ENCODE measurements around the gene WFDC9.
"Not testable (repeated sequence)": the region's sequence is repeated elsewhere in the genome, so short reads cannot be mapped to it uniquely, and the experiment has no call there.

Gene WFDC9

DNA sequence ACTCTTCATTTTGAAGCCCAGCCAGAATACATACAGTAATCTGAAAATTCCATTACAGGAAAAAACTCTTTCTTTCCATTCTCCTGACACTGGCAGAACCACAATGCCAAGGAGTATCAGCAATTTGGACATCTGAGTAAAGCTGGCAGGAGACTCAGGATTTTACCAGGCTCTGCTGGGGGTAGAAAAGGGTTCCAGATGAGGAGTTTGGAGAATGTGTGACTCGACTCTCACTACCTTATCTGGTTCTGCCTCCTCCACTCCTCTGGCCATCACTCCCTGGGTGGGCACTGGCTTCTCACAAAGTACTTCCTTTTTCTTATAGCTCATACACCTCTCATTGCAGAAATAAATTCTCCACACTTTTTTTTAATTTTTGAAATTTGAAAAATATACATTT, 41.4 kb downstream of the WFDC9 start:
- DNase-seq, result no peak

DNA sequence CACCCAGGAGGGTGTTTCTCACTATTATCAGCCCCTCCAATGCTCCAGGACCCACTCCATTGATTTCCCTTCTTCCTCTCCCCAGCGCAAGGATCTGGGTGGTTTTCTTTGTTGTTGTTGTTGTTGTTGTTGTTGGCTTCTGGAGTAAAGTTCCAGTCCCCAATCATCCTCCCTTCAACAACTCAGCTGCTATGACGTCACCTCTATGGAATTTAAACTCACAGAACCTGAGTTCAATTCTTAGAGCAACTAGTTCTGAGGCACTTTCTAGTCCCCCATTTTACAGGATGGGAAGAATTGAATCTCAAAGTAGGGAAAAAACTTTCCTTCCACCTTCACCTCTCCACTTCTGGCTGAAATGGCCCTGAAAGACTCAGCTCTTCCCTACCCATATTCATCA, 42.3 kb downstream of the WFDC9 start:
- no peak for DNase-seq

DNA sequence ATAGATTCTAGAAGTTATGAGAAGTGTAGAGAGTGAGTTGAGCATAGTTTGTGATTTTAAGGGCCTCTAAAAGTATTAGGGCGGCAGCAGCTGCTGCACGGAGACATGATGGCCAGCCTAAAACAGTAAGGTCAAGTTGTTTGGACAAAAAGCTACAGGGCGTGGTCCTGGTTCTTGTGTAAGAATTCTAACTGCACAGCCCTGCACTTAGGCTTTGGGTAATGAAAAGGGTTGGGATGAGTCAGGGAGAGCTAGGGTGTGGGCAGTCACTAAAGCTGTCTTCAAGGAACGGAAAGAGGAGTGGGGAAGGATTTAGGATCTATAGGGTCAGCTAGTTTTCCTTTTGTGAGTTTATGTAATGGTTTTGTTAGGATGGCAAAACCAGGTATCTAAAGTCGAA, 45.1 kb downstream of the WFDC9 start:
- not testable (repeated sequence) for DNase-seq

DNA sequence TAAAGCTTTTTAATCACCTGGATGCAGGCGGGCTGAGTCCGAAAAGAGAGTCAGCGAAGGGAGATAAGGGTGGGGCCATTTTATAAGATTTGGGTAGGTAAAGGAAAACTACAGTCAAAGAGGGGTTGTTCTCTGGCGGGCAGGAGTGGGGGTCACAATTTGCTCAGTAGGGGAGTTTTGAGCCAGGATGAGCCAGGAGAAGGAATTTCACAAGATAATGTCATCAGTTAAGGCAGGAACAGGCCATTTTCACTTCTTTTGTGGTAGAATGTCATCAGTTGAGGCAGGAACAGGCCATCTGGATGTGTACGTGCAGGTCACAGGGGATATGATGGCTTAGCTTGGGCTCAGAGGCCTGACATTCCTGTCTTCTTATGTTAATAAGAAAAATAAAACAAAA, 46.8 kb downstream of the WFDC9 start:
- DNase-seq, result not testable (repeated sequence)

DNA sequence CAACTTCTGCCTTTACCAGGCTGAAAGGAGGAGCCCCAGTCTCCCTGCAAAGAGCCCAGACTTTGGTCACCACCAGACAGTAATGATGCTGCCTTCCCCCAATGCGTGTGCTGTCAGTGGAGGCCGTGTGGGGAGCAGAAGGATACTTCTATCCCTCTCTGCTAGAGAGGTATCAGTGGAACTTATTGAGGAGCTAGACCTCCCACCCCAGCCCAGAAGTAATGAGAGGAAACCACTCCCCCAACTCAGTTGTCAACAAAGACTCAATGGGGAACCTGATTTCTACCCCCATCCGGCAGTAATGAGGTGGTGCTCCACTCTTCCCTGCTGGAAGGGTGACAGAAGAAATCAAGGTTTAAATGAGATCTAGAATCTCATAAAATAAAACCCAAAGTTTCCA, 47.6 kb downstream of the WFDC9 start:
- DNase-seq, result no peak

DNA sequence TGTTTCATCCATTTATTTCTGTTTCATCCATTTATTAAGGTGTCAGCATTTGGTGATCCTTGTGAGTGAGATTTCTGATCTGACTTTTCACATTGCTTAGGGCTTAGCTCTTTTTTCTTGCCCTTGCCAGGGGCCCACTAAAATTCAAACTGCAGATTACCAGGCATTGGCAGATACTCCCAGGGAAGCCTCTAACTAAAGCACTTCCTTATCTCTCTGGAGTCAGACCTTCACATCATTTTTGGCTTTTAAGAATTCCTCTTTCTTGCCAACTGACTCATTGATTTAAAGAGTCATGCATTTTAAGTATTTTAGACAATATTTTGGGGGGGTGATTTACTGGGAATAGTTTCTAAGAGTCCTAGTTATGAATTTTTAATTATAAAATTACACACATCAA, 49.4 kb downstream of the WFDC9 start:
- no peak for DNase-seq

DNA sequence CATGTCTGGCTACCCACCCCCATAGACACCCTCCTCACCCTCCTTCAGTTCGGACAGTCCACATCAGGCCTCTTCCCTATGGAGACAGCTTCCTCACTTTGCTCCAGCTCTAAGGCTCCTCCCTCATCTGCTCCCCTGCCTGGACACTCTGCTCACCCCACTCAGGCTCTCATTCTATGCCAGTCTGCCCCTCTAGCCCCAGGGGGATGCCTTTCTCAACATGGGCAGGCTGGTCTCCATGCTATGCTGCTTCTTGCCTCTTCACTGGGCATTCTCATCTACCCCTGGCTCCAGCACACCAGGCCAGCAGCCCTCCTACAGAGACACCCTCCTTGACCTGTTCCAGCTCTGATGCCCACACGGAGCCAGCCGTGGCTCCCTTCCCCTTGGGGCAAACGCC, 51.9 kb downstream of the WFDC9 start, which contains the start of gene WFDC8:
Gene WFDC8, minus strand, starts transcription at position 101 of the 400 bp plus-strand sequence. Its CDS starts 37 bp downstream, at position 64.
- no peak for DNase-seq

DNA sequence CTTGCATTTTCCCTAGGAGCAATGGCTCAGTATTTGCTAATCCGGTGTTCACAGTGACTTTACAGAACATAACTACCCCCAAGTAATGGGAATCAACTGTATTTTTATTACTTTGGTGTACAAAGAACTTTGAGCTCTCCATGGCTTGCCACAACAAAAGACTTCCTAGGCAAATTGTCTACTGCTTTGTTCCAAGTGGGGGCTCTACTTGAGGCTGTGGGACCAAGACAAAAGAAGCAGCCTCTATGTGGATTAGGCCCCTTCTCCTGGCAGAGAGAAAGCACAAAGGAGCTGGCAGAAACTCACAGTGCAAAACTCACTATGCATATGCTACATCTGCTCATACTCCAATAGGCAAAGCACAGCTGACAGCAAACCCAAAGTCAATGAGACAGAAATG, 52.9 kb downstream of the WFDC9 start:
- no peak for DNase-seq

DNA sequence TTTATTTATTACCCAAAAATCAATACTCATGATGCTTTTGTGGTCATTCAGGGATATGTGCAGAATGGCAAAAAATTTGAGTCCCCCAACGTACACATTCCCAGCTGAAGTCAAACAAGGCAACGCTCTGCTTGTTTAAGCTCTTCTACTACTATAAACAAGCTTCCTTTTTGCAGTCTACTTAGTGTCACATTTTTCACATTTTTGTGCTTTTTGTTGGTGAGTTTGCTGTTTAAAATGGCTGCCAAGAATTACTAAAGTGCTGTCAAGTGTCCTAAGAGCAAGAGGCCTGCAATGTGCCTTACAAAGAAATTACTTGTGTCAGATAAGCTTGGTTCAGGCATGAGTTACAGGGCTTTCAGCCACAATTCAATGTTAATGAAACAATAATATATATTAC, 54.1 kb downstream of the WFDC9 start:
- no peak for DNase-seq

DNA sequence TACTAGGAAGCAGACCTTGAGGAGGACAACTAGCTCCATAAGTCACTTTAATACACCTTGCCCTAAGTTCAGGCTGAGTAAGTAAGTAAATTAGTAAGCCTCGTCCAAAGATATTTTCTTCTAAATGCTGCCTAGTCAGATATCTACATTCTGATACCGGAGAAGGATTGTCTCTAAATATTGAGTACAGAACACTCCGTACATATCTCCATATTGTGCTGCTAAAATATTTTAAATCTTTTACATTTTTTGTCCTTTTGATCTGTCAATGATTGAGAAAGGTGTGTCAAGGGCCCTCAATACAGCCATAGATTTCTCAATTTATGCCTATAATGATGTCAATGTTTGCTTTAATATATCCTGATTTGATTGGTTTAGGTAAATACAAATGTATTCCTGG, 55.2 kb downstream of the WFDC9 start:
- DNase-seq, result no peak

DNA sequence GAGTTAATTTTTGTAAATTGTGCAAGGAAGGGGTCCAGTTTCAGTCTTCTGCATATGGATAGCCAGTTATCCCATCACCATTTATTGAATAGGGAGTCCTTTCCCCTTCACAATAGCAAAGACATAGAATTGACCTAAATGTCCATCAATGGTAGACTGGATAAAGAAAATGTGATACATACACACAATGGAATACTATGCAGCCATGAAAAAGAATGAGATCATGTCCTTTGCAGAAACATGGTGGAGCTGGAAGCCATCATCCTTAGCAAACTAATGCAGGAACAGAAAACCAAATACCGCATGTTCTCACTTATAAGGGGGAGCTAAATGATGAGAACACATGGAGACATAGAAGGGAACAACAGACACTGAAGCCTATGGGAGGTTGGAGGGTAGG, 61.4 kb downstream of the WFDC9 start:
- not testable (repeated sequence) for DNase-seq

DNA sequence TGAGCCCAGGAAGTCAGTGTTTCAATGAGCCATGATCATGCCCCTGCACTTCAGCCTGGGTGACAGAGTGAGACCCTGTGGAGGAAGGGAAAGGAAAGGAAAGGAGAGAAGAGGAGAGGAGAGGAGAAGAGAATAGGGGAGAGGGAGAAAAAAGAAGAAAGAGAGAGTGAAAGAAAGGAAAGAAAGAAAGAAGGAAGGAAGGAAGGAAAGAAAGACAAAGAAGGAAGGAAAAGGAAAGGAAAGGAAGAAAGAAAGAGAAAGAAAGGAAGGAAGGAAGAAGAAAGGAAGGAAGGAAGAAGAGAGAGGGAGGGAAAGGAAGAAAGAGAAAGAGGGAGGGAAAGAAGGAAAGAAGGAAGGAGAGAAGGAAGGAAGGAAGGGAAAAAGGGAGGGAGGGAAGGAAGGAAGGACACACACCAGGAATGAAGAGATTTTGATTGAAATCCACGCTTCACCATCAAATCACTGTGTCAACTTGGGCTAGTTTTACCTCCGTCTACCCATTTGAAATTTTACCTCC, 66.3 kb downstream of the WFDC9 start:
- no peak for DNase-seq

All from hippocampal formation (tissue), 2 donors.